Right lobe of liver (tissue), 4 donors: ENCODE data around the gene SLC44A5.
"Not testable (repeated sequence)": the region's sequence is repeated elsewhere in the genome, so short reads cannot be mapped to it uniquely, and the experiment has no call there.

Source experiments
- CTCF ChIP-seq, 4 donors: fragments of 200-600 bp in 3 of 4; fragments of 450-650 bp in 1 of 4; IDR thresholded peaks; one replicate each; pipeline versions ENCODE4 v1.5.1 to v1.8.0; 2016 to 2022; ENCODE audit warnings: antibody characterized with exemption in 4 of 4, mild to moderate bottlenecking in 2 of 4
- POLR2A ChIP-seq: fragments of 450-650 bp; IDR thresholded peaks from one replicate; pipeline ENCODE4 v1.6.1; 2017; ENCODE audit warnings: antibody characterized with exemption, mild to moderate bottlenecking
- donor health status: DM: no; HTN: no; CAD: no.
- donor health status: DM: no; HTN: no; CAD: no.
- donor health status: DM: no; HTN: yes; CAD: no.

- TF ChIP-seq CTCF (IDR thresholded peaks at IDR 0.05); POLR2A: not testable (repeated sequence)
Observed at GRCh38 chr1:75647183-75647582, 36.3 kb upstream of the SLC44A5 start.
